Measurements from ENCODE around the gene GATB. TPM values are rescaled to one million over a fixed set of nuclear protein-coding genes. Genes with fewer than 3 reads are reported as not detected.
A peak's percentile ranks its signal among the peaks of the same experiment; 100 is the strongest.

Gene GATB
- total and polyA plus RNA-seq, 12 donors: 17.2 to 59.8 (median 36.6) TPM

DNA sequence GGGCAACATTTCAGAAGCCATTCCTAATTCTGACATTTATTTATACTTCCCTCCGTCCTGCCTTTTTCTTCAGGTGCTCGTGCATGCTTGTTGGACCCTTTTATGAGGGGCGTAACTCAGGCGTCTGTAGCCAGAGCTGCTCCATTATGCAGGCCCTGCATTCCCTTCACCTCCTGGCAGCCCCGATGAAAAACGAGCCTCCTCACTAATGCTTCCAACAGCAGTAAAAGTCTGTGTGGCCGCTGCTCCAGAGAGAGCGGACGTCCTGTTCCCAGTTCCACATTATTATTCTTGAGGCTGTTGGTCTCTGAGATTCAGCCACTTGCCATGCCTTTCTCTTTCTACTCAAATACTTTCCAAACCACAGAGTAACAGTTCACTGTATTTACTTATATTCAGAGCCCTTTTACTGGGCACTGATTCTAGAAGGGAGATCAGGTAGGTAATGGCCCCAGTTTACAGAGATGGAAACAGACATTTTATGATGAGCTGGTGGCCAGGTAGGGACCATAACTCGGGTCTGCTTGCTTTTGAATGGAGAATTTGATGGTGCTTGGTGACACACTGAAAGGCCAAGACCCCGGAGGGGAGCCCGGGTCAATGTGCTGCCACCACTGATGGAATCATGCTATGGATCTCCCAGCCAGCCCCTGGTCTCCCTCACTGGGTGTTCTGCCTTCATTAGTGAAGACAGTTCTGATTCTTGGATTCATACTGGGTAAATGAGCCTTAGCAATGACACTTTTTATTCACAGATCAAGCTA, 101.0 kb downstream of the GATB start:
- Histone ChIP-seq H3K9me3 (replicated peaks in 1 of 3) (no peaks in the 10 kb centered on the region), H3K36me3 (replicated peaks in 1 of 2) (no peaks in the 10 kb centered on the region), H3K27ac (peak overlapping the region in 2 of 5 donors; percentile 56 to 73), H3K4me3 (no peak overlapping the region), H3K4me1 (replicated peaks in 1 of 2) (peaks cover 0 to 7% of the 10 kb centered on the region in 2 donors), H3K27me3 (no peaks in the 10 kb centered on the region)
- no peak for TF ChIP-seq POLR2A (IDR thresholded peaks at IDR 0.05)
- TF ChIP-seq, protein P1, sequence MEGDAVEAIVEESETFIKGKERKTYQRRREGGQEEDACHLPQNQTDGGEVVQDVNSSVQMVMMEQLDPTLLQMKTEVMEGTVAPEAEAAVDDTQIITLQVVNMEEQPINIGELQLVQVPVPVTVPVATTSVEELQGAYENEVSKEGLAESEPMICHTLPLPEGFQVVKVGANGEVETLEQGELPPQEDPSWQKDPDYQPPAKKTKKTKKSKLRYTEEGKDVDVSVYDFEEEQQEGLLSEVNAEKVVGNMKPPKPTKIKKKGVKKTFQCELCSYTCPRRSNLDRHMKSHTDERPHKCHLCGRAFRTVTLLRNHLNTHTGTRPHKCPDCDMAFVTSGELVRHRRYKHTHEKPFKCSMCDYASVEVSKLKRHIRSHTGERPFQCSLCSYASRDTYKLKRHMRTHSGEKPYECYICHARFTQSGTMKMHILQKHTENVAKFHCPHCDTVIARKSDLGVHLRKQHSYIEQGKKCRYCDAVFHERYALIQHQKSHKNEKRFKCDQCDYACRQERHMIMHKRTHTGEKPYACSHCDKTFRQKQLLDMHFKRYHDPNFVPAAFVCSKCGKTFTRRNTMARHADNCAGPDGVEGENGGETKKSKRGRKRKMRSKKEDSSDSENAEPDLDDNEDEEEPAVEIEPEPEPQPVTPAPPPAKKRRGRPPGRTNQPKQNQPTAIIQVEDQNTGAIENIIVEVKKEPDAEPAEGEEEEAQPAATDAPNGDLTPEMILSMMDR (IDR thresholded peaks at IDR 0.05): no peak
- DNase-seq: no peak
- WGBS, 4 donors: 57 to 64% (median 57%) methylated on average over 11 to 12 of the region's 12 CpGs
- intact Hi-C loops (cut with DNase I): no loop called here

DNA sequence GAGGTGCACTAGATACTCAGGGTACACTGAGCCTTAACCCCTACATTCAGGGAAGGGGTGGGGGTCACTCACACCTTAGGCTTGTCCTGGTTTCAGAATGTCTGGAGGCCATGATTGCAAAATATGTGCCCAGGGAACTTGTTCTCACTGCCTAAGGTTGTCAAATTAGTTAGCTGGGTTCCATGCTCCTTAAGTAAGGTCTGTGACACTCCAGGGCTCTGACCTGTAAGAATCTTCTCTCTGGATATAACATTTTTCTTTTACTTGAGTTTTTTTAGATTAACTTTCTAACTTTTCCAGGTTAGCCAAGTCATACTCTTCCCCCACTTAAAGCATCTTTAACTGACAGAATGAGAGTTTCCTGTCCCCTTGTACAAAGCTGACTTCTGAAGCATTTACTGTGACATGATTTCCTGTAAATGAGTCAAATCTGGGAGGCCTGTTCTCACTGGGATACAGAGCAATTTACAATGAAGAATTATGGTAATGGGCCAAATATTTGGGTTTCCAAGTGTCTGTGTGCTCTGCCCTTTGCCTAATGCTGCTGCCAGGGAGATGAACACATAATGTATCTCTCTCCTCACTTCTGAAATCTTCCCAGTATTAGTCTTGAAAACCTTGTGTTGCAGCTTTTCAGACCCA, 101.7 kb downstream of the GATB start:
- TF ChIP-seq POLR2A (IDR thresholded peaks at IDR 0.05): no peak
- TF ChIP-seq, protein P1 (IDR thresholded peaks at IDR 0.05): no peak
- Histone ChIP-seq H3K4me3 (no peak overlapping the region), H3K4me1 (replicated peaks in 1 of 2) (peaks cover 0 to 7% of the 10 kb centered on the region in 2 donors), H3K27ac (peak overlapping the region in 2 of 5 donors; percentile 56 to 73), H3K27me3 (no peaks in the 10 kb centered on the region), H3K36me3 (replicated peaks in 1 of 2) (no peaks in the 10 kb centered on the region), H3K9me3 (replicated peaks in 1 of 3) (no peaks in the 10 kb centered on the region)
- intact Hi-C loops (cut with DNase I): no loop called here
- no peak for DNase-seq

DNA sequence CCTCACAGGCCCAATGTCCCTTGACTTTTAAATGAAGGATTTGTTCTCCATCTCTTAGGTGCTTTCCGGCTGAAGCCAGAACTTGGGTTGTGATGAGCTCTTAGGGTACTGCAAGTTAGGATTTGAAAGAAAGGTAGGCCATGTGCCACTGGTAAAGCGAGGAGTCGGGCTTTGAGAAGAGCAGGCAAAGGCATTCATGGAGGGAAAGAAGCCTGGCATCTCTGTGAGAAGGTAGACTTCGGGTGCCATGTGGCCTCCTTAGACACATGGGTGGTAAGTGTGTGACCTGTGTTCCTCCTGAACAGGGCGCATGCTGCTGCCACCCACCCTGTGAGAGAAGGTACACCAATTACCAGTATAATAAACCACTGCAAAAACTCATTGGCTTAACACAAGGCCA, 102.9 kb downstream of the GATB start:
- no peaks in the 10 kb centered on the region for H3K36me3 ChIP-seq (replicated peaks in 1 of 2)
- H3K27ac ChIP-seq: no peak overlapping the region
- no peak overlapping the region for H3K4me3 ChIP-seq
- no peak for TF ChIP-seq POLR2A (IDR thresholded peaks at IDR 0.05)
- TF ChIP-seq, protein P1 (IDR thresholded peaks at IDR 0.05): no peak
- H3K4me1 ChIP-seq (replicated peaks in 1 of 2): peaks cover 0 to 7% of the 10 kb centered on the region in 2 donors
- no peaks in the 10 kb centered on the region for H3K27me3 ChIP-seq
- intact Hi-C loops (cut with DNase I): no loop called here
- DNase-seq: no peak
- 92 to 98% (median 96%) methylated on average over 5 of the region's 5 CpGs for WGBS, 4 donors
- H3K9me3 ChIP-seq (replicated peaks in 1 of 3): no peaks in the 10 kb centered on the region

DNA sequence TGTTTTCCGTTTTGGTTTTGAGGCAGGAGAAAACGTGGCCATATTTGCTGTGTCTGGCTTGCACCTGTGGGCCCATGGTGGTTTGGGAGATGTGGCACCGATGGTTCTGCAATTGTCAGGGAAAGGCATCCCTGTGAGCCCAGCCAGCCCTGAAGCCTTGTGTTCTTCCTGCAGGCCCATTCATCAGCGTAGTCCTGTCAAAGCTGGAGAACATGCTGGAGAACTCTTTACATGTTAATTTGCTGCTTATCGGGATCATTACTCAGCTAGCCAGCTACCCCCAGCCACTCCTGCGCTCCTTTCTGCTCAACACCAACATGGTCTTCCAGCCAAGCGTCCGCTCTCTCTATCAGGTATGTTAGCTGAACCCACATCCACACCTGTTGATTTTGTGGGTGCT, 104.7 kb downstream of the GATB start:
- no peak for DNase-seq
- intact Hi-C loops (cut with DNase I): no loop called here
- Histone ChIP-seq H3K9me3 (replicated peaks in 1 of 3) (no peaks in the 10 kb centered on the region), H3K4me1 (replicated peaks in 1 of 2) (peaks cover 0 to 7% of the 10 kb centered on the region in 2 donors), H3K27ac (no peak overlapping the region), H3K4me3 (no peak overlapping the region), H3K27me3 (no peaks in the 10 kb centered on the region), H3K36me3 (replicated peaks in 1 of 2) (no peaks in the 10 kb centered on the region)
- 85 to 93% (median 88%) methylated on average over 8 of the region's 8 CpGs for WGBS, 4 donors
- no peak for TF ChIP-seq POLR2A (IDR thresholded peaks at IDR 0.05)
- TF ChIP-seq, protein P1 (IDR thresholded peaks at IDR 0.05): no peak

Data from adrenal gland (tissue), 12 donors.